Testis (tissue), 3 donors: Measurements from ENCODE around the gene WIPF3. TPM values are rescaled to one million over a fixed set of nuclear protein-coding genes. Genes with fewer than 3 reads are reported as not detected.
A peak's percentile ranks its signal among the peaks of the same experiment; 100 is the strongest.

ENCODE experiments used
- DNase-seq: peaks from one replicate; pipeline ENCODE4 v3.0.0-alpha.2; 2019
- H3K27ac ChIP-seq, 2 donors: fragments of 200-600 bp; sonication (generic); one replicate each; pipeline ENCODE4 v1.5.1; 2019
- H3K27me3 ChIP-seq: fragments of 200-600 bp; sonication (generic); one replicate; pipeline ENCODE4 v1.5.1; 2019
- H3K36me3 ChIP-seq: fragments of 200-600 bp; sonication (generic); one replicate; pipeline ENCODE4 v1.5.1; 2017; ENCODE audit warnings: low read depth; ENCODE audit errors: missing control alignments
- H3K4me1 ChIP-seq: fragments of 200-600 bp; sonication (generic); one replicate; pipeline ENCODE4 v1.5.1; 2019
- H3K4me3 ChIP-seq, 2 donors: fragments of 200-600 bp; sonication (generic); one replicate each; pipeline ENCODE4 v1.5.1; 2017 to 2019
- H3K9me3 ChIP-seq: fragments of 200-600 bp; sonication (generic); one replicate; pipeline ENCODE4 v1.5.1; 2017
- POLR2A ChIP-seq: fragments of 450-650 bp; IDR thresholded peaks from one replicate; pipeline ENCODE4 v1.6.1; 2017; ENCODE audit warnings: antibody characterized with exemption, mild to moderate bottlenecking, moderate library complexity
- WGBS, 2 donors: methylation state at CpG; one replicate each; pipeline ENCODE4 v1.1.5; 2018; 5-methylcytosine and 5-hydroxymethylcytosine counted together
- intact Hi-C: fragments of 100-400 bp; cut with DNase I; formaldehyde crosslinking; loops from one replicate; pipeline ENCODE4 v1.15.1; 2023; ENCODE audit warnings: low total_unique reads
- polyA plus RNA-seq: library from polyadenylated mRNA; stranded (reverse); fragments of 350-450 nt; fragmentation: Illumina TruSeq; extraction: RNeasy Lipid Tissue Mini Kit (QIAGEN cat#74804); gene quantifications from one replicate; pipeline ENCODE4 v1.2.3, GENCODE V29; 2014; ENCODE audit warnings: low read depth, low replicate concordance; ENCODE audit not compliant: insufficient read depth
- total RNA-seq, 2 donors: library from RNA; depleted of rRNA; stranded (reverse); fragments of >200 nt; gene quantifications; one replicate each; pipeline ENCODE4 v1.2.3, GENCODE V29; 2016
- TF ChIP-seq, protein P1 (sequence below), 3 experiments: fragments of 450-650 bp in 2 of 3; fragments of 200-600 bp in 1 of 3; sonication (generic) in 1 of 3; IDR thresholded peaks; one replicate each; pipeline ENCODE4 v1.5.1; 2016 to 2019; ENCODE audit warnings: antibody characterized with exemption in 3 of 3, mild to moderate bottlenecking in 2 of 3, moderate library complexity in 1 of 3

WIPF3 gene
- total and polyA plus RNA-seq, 3 donors from 2014 or later = 42.7 to 110 (median 80.7) TPM

DNA sequence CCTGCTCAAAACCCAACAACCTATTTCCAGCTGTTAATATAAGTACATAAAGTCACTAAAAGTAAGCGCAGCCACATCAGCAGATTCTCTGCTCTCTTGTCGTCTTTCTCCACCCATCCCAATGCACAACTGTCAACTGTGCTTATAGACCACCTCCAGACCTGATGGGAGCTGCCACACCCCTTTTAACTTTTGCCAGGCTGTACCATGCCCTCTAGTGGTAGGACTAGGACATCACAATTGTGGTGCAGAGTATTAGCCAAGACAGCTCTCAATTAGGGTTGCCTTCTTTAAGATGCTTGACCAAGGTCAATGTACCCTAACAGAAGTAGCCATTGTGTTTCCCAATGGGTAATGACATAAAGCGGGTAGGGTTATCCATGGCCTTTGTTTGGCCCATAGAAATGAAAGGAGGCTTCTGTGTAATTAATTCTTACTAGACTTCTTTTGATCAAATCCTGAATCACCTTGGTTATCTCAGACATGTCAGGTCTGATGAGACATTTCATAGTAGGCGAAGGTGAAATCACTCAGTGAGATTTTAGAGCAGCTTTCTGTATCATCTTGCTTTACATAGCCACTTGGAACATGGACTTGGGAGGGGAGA, 115.2 kb downstream of the WIPF3 start:
- Histone ChIP-seq H3K4me3 (no peak overlapping the region), H3K4me1 (peaks cover 4% of the 10 kb centered on the region), H3K27me3 (no peaks in the 10 kb centered on the region), H3K9me3 (no peaks in the 10 kb centered on the region), H3K36me3 (no peaks in the 10 kb centered on the region), H3K27ac (no peak overlapping the region)
- DNase-seq = peak; percentile 68
- 61 to 64% methylated on average over 4 of the region's 4 CpGs for WGBS, 2 donors
- intact Hi-C loops = no loop called here
- TF ChIP-seq, protein P1, sequence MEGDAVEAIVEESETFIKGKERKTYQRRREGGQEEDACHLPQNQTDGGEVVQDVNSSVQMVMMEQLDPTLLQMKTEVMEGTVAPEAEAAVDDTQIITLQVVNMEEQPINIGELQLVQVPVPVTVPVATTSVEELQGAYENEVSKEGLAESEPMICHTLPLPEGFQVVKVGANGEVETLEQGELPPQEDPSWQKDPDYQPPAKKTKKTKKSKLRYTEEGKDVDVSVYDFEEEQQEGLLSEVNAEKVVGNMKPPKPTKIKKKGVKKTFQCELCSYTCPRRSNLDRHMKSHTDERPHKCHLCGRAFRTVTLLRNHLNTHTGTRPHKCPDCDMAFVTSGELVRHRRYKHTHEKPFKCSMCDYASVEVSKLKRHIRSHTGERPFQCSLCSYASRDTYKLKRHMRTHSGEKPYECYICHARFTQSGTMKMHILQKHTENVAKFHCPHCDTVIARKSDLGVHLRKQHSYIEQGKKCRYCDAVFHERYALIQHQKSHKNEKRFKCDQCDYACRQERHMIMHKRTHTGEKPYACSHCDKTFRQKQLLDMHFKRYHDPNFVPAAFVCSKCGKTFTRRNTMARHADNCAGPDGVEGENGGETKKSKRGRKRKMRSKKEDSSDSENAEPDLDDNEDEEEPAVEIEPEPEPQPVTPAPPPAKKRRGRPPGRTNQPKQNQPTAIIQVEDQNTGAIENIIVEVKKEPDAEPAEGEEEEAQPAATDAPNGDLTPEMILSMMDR (IDR thresholded peaks at IDR 0.05) = peak; percentile 80 to 89 (median 88)
- TF ChIP-seq POLR2A = no peak

DNA sequence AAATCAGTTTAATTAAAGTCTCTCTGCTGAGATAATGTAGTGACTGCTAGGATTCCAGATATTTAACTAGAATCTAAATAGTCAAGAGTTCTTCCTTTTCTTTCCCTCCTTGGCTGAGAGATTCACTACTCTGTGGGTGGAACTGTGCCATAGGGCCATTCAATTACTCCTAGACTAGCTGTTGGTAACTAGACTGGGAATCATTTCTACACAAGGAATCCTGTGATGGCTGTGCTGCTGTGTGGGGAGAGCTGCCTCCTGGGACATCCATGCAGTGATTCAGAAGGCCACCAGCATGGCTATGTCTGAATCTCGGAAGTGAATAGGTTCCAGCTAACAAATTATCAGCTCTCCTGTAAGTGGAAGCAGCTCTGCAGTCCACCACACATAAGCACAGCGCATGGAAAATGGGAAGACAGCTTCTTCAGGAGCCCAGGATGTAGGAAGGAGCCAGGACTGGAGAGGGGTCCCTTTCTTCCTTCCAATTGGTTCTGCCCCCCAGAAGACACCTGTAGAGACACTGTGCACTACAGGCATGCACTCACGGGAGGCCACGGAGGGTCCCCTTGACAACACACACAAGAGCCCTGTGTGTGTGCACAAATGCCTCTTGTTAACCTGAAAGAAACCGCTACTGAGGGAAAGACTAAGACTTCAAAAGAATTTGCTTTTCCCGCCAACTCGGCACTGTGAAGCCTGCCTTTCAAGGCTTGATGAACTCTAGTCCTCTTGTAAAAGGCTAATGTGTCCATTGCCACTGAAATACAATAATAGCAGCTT, 116.8 kb downstream of the WIPF3 start:
- no peak for DNase-seq
- TF ChIP-seq, protein P1 (IDR thresholded peaks at IDR 0.05) = no peak
- no peak for TF ChIP-seq POLR2A
- Histone ChIP-seq H3K4me1 (peaks cover 6% of the 10 kb centered on the region), H3K36me3 (no peaks in the 10 kb centered on the region), H3K27ac (no peak overlapping the region), H3K27me3 (no peaks in the 10 kb centered on the region), H3K4me3 (no peak overlapping the region), H3K9me3 (no peaks in the 10 kb centered on the region)
- 79 to 87% methylated on average over 5 to 7 of the region's 7 CpGs for WGBS, 2 donors
- intact Hi-C loops = no loop called here

DNA sequence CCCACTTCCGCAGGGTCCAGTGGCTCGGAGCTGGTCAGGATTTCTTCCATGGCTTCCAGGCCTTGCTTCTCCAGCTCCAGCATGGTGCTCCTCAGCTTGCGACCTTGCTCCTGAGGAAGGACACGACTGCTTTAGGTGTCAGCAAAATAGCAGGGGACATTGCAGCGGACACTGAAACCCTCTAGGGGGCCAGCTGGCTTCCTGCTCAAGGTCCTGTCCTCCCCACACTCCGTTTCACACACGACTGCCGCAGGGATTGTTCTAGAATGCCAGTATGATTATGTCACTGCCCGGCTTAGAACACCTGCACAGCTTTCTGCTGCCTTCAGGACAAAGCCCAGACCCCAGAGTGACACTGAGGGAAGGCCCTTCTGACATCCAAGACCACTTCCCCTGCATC, 117.7 kb downstream of the WIPF3 start:
- H3K27me3 ChIP-seq = no peaks in the 10 kb centered on the region
- peaks cover 6% of the 10 kb centered on the region for H3K4me1 ChIP-seq
- no peak for TF ChIP-seq POLR2A
- TF ChIP-seq, protein P1 (IDR thresholded peaks at IDR 0.05) = no peak
- no peak overlapping the region for H3K4me3 ChIP-seq
- 76 to 78% methylated on average over 6 to 9 of the region's 9 CpGs for WGBS, 2 donors
- no peak overlapping the region for H3K27ac ChIP-seq
- no peaks in the 10 kb centered on the region for H3K36me3 ChIP-seq
- H3K9me3 ChIP-seq = no peaks in the 10 kb centered on the region
- intact Hi-C loops = no loop called here
- no peak for DNase-seq

DNA sequence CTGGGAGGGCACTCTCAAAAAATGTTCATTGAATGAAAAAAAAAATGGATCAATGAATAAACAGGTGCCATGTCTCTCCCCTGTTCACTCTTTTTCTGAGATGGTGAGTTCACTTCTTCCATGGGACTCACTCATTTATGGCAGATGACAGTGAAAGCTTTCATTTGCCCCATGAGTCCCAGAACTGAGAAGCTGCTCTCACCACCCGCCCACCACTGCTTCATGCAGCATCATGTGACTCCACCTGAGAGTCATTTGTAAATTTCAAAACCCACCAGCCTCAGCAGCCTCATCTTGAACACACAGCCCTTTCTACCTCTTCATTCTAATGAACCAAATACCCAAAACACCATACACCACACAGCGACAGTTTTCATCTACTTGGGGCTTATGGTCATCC, 118.4 kb downstream of the WIPF3 start:
- 96 to 100% methylated on average over 2 of the region's 2 CpGs for WGBS, 2 donors
- Histone ChIP-seq H3K9me3 (no peaks in the 10 kb centered on the region), H3K36me3 (no peaks in the 10 kb centered on the region), H3K27ac (no peak overlapping the region), H3K4me3 (no peak overlapping the region), H3K4me1 (peaks cover 6% of the 10 kb centered on the region), H3K27me3 (no peaks in the 10 kb centered on the region)
- intact Hi-C loops = no loop called here
- no peak for TF ChIP-seq POLR2A
- TF ChIP-seq, protein P1 (IDR thresholded peaks at IDR 0.05) = no peak
- no peak for DNase-seq
